AG04450 (cell line): Measurements from ENCODE around the gene AFMID. TPM values are rescaled to one million over a fixed set of nuclear protein-coding genes. Genes with fewer than 3 reads are reported as not detected.

Experiments used
- CTCF ChIA-PET: fragments of 300-600, 350-600 bp; formaldehyde crosslinking; extraction: SDS; loops from one replicate; lab custom pipeline; 2022; ENCODE audit warnings: antibody characterized with exemption, inconsistent platforms; lab: Charles Lee
- POLR2A ChIA-PET: fragments of 350-600 bp; formaldehyde crosslinking; extraction: SDS; loops from one replicate; lab custom pipeline; 2021; ENCODE audit warnings: antibody characterized with exemption, inconsistent platforms; lab: Yijun Ruan, JAX
- DNase-seq: peaks from one replicate; pipeline ENCODE4 v3.0.0-alpha.2; 2011; ENCODE audit warnings: low read depth, low spot score
- H3K27ac ChIP-seq: one replicate; pipeline ENCODE4 v1.5.1; 2012; ENCODE audit warnings: low read depth, low read length, control low read depth
- H3K27me3 ChIP-seq: one replicate; pipeline ENCODE4 v1.6.0; 2012; ENCODE audit warnings: low read length; ENCODE audit not compliant: control insufficient read depth, insufficient read depth
- H3K4me3 ChIP-seq: 2 replicates; pipeline ENCODE4 v1.5.1; 2011; ENCODE audit warnings: mild to moderate bottlenecking, low read depth, low read length, control low read depth
- H3K9me3 ChIP-seq: 2 replicates; pipeline ENCODE4 v1.5.1; 2012; ENCODE audit warnings: low read length; ENCODE audit not compliant: control insufficient read depth, insufficient read depth
- polyA plus RNA-seq: library from polyadenylated mRNA; depleted of rRNA; stranded (reverse); fragments of >200 nt; gene quantifications from 2 replicates; pipeline ENCODE4 v1.2.3, GENCODE V29; 2011
- TF ChIP-seq, protein P1 (sequence below): IDR thresholded peaks from 2 replicates; pipeline ENCODE4 v1.5.1; 2011; ENCODE audit warnings: low read depth, low read length, control low read depth, inconsistent platforms

AFMID gene
- polyA plus RNA-seq, 1 experiment = 26.2 TPM

DNA sequence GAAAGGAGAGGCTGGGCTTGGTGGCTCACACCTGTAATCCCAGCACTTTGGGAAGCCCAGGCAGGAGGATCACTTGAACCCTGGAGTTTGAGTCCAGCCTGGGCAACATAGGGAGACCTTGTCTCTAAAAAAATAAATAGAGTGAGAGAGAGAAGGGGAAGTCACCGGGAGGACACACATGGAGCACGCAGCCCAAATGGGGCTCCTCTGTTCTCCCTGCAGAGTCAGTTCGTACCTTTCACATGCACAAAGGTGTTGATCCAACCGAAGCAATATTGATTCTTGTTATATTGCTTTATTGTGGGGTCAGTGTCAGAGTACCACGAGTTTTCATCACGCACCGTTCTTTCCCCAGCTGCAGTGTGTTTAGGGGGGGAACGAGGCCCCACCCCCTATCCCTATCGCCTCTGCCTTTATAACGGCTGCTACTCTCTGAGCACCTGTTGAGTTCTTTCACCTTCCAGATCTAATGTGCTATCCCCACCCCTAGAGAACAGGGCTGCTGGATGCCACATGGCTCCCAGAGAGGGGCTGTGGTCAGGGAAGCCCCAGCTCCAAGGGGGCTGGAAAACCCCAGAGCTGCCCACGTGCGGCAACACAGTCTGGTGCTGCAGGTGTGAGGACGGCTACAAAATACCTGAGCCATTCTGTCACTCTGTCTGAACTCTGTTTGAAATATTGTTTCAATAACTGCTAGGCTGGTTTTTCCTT lies 43.2 kb downstream of the AFMID start:
- no peaks in the 10 kb centered on the region; the same call in 1 of the 2 replicates for H3K9me3 ChIP-seq
- POLR2A ChIA-PET = no interaction called here
- H3K27me3 ChIP-seq = peaks cover 35% of the 10 kb centered on the region
- DNase-seq = no peak
- TF ChIP-seq, protein P1, sequence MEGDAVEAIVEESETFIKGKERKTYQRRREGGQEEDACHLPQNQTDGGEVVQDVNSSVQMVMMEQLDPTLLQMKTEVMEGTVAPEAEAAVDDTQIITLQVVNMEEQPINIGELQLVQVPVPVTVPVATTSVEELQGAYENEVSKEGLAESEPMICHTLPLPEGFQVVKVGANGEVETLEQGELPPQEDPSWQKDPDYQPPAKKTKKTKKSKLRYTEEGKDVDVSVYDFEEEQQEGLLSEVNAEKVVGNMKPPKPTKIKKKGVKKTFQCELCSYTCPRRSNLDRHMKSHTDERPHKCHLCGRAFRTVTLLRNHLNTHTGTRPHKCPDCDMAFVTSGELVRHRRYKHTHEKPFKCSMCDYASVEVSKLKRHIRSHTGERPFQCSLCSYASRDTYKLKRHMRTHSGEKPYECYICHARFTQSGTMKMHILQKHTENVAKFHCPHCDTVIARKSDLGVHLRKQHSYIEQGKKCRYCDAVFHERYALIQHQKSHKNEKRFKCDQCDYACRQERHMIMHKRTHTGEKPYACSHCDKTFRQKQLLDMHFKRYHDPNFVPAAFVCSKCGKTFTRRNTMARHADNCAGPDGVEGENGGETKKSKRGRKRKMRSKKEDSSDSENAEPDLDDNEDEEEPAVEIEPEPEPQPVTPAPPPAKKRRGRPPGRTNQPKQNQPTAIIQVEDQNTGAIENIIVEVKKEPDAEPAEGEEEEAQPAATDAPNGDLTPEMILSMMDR = no peak
- no peak overlapping the region for H3K4me3 ChIP-seq
- CTCF ChIA-PET = no interaction called here
- no peak overlapping the region for H3K27ac ChIP-seq

DNA sequence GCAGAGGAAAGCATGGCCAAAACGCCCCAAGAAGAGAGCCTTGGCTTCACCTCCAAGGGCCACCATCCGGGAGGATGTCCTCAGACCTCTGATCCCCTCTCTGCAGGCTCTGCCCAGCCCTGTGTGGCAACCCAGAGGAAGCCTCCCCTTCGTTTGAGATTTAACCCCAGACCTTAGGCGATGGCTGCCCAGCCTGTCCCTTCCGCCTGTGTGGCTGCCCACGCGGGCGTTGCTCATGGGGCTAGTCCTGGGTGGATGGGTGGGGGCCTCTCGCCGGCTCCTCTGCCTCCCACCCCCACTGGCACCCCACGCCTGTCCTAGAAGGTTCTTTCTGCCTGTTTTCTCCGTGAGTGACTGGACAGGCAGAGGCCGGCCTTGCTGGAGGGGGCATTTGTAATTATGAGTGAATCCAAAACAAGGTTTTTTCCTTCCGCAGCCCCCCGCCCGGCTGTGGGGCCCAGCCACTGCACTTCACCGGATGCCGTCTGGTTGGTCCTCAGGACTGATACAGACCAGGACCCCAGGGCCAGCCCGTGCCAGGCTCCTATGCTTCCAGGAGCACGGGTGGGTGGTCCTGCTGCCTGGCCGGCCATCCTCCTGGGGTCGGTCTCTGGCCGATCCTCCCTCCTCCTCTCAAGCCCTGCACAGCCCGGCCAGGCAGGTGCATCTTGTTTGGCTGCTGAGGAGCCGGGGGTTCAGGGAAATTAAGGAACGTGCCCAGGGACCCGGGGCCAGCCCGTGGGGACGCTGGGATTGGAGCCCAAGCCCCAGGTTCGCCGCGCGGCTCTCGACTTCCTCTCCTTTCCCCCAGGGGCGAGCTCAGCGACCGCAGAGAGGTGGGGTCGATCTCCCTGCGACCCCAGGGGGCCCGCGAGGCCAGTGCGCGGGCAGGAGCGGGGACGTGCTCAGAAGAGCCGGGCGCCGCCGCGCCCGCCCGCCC lies 44.1 kb downstream of the AFMID start, which contains the start of gene TMEM235:
TMEM235 (plus strand) TSS at position 636 of the 940 bp plus-strand sequence. CDS start 393 bp downstream, outside the sequence.
- Histone ChIP-seq H3K27me3 (peaks cover 35% of the 10 kb centered on the region), H3K27ac (no peak within 1 kb of the TSS), H3K9me3 (no peaks in the 10 kb centered on the region; the same call in 1 of the 2 replicates), H3K4me3 (no peak within 1 kb of the TSS)
- no peak for DNase-seq
- ChIA-PET CTCF (no interaction called here), POLR2A (no interaction called here)
- TF ChIP-seq, protein P1 = no peak

DNA sequence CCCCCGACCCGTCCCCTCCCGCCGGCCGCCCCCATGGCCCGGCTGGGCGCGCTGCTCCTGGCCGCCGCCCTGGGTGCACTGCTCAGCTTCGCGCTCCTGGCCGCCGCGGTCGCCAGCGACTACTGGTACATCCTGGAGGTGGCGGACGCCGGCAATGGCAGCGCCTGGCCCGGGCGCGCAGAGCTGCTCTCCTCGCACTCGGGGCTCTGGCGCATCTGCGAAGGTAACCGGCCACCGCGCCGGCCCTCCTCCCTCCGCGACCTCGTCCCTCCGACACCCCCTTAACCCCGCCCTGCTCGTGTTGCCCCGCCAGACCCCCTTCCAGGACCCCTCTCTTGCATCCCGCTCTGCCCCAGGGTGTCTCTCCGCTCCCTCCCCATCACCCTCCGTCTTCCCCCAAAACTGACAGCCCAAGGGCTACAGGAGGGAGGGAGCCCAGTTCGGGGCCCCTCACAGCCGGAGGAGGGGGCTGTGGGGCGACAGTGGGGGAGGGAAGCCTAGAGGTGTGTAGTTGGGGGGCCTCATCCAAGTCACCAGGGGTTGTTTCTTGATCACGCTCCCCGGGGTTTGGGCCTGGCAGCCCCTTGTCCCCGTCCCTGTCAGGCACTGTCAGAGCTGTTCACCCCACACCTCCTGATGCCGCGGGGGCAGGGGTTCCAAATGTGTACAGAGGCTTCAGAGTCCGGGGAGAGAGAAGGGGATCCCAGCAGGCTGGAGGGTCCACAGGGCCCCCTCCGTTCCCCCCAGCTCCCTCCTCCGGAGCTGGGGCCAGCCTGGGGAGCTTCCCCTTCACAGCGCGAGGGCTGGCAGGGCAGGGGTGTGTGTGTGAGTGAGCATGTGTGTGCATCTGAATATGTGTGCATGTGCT lies 45.1 kb downstream of the AFMID start:
- no peaks in the 10 kb centered on the region; the same call in 1 of the 2 replicates for H3K9me3 ChIP-seq
- POLR2A ChIA-PET = no interaction called here
- H3K4me3 ChIP-seq = no peak overlapping the region
- CTCF ChIA-PET = no interaction called here
- H3K27ac ChIP-seq = no peak overlapping the region
- TF ChIP-seq, protein P1 = no peak
- H3K27me3 ChIP-seq = peaks cover 35% of the 10 kb centered on the region
- DNase-seq = no peak

DNA sequence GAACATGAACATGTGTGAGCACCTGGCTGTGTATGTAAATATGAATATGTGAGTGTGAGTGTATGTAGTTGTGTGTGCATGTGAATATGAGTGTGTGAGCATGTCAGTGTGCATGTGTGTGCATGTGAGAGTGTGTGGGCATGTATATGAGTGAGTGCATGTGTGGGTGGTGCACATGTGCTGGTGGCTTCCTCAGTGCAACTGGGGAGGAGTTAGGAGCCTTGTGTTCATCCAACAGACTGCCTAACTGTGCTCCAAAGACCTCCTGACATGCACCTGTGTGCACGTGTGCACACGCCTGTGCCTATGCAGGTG lies 45.7 kb downstream of the AFMID start:
- TF ChIP-seq, protein P1 = no peak
- H3K27ac ChIP-seq = no peak overlapping the region
- POLR2A ChIA-PET = no interaction called here
- H3K27me3 ChIP-seq = peaks cover 35% of the 10 kb centered on the region
- CTCF ChIA-PET = no interaction called here
- H3K4me3 ChIP-seq = no peak overlapping the region
- H3K9me3 ChIP-seq = no peaks in the 10 kb centered on the region; the same call in 1 of the 2 replicates
- no peak for DNase-seq
